Gastroesophageal sphincter (tissue), 3 donors: ENCODE data around the gene ARHGAP12.
A peak's percentile ranks its signal among the peaks of the same experiment; 100 is the strongest.

Experiments
- CTCF ChIP-seq, 4 experiments: fragments of 200-600 bp in 2 of 4; fragments of 450-650 bp in 2 of 4; sonication (generic) in 1 of 4; IDR thresholded peaks; one replicate each; pipeline ENCODE4 v1.5.1; 2017 to 2019; ENCODE audit warnings: antibody characterized with exemption in 4 of 4, mild to moderate bottlenecking in 2 of 4, moderate library complexity in 2 of 4
- POLR2A ChIP-seq, 2 donors: fragments of 450-650 bp; IDR thresholded peaks; one replicate each; pipeline ENCODE4 v1.6.1; 2017; ENCODE audit warnings: antibody characterized with exemption in 2 of 2, mild to moderate bottlenecking in 2 of 2, moderate library complexity in 1 of 2
- POLR2AphosphoS5 ChIP-seq: sonication (generic); formaldehyde crosslinking; IDR thresholded peaks from one replicate; pipeline ENCODE4 v1.6.1; 2017; ENCODE audit warnings: antibody characterized with exemption

GRCh38 chr10:31808258-31809218, 120.1 kb downstream of the ARHGAP12 start:
- no peak for TF ChIP-seq POLR2A (IDR thresholded peaks at IDR 0.05)
- peak; percentile 25 to 78 (median 64) for TF ChIP-seq CTCF (IDR thresholded peaks at IDR 0.05)
- peak; percentile 52 for TF ChIP-seq POLR2AphosphoS5
